Activated CD8-positive, alpha-beta memory T cell treated with anti-CD3 and anti-CD28 coated beads for 1 hour (primary cell): ENCODE data around the gene PIK3C2A.

Experiments
- DNase-seq, 2 donors: peaks; one replicate each; pipeline ENCODE4 v3.0.0-alpha.2; 2020; ENCODE audit warnings: low read depth in 1 of 2; ENCODE audit errors: extremely low read depth in 1 of 2

The PIK3C2A gene

DNA sequence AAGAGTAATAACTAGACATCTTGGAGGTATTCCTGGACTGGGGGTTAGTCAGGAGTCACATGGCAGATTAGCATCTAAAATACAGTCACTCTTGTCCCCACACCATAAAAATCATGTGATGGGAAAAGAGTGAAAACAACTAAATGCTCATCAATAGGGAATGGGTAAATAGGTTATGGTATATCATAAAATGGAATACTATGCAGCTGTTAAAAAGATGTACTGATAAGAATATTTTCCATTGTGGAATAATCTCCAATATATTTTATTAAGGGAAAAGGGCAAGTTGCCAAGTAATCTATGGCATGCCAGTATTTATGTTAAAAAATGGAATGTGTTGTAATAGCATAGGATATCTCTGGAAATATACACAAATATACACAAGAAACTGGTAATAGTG, 6.6 kb upstream of the PIK3C2A start:
- no peak for DNase-seq

DNA sequence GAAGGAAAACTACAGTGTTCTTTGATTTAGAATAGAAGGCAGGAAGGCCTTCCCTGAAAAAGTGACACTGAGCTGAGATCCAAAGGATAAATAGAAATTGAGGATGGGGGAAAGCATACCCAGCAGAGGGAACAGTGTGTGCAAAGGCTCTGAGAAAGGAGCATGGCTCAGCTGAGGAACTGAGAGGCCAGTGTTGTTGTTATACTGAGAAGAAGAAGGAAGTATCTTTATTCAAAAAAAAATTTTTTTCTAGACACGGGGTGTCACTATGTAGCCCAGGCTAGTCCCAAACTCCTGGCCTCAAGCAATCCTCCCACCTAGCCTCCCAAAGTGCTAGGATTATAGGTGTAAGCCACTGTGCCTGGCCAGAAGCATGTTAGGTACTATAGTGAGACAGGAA, 3.5 kb upstream of the PIK3C2A start:
- no peak for DNase-seq

DNA sequence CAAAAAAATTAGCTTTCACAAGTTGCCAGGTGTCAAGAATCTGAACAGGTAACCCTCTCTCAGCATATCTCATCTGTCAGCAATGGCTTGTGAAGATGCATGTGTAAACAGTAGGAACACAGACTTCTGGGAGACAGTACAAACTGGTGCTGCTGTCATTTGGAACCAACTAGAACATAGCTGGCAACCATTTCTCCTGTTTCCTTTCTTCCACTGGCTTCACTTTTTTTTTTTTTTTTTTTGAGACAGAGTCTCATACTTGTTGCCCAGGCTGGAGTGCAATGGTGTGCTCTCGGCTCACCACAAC, 2.1 kb upstream of the PIK3C2A start:
- DNase-seq = no peak

DNA sequence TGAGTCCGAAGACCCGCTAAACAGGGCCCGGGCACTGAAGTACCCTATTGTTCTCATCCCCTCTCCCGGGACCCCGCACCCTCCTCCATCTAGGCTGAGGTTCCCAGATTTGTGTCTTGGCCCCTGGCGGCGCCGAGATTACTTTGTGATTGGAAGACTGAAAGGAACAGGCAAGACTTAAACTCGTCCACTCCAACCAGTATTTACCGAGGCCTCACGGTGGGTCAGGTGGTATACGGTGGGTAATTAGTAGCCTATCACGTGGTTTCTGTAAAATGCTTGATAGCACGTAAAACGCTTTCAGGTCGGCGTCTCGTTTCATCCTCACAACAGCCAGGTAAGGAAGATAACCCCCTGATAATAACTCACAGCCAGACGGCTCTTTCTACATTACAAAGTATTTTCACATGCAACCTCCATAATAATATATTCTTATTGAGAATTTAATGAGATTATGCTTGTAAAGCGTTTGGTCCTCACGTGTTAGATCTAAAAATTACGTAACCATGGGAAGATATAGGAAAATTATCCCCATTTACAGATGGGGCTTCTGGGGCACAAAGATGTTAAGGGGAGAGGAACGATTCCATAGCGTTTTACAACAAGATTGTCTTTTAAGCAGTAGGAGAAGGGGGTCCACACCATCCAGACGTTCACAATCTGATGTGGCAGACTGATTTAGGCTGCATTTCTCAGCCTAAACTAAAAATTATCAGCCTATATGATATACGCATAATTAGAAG, 642 bp upstream of the PIK3C2A start:
- no peak for DNase-seq

DNA sequence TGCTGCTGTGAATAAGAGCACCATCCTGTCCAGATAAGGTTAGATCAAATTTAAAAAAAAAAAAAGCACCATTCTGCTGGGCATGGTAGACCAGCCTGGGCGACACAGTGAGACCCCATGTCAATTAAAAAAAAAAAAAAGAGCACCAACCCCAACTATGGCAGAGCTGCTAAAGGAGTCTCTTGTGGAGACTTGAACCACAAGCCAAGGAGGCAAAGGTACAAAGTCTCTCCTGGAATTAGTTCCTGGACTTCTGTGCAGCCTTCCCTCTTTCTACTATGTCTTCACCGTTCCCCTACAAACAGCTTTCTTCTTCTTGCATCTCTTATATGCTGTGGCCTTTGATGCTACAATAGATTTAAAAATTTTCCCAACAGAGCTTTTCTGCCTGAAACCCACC, 1.3 kb downstream of the PIK3C2A start:
- no peak for DNase-seq

DNA sequence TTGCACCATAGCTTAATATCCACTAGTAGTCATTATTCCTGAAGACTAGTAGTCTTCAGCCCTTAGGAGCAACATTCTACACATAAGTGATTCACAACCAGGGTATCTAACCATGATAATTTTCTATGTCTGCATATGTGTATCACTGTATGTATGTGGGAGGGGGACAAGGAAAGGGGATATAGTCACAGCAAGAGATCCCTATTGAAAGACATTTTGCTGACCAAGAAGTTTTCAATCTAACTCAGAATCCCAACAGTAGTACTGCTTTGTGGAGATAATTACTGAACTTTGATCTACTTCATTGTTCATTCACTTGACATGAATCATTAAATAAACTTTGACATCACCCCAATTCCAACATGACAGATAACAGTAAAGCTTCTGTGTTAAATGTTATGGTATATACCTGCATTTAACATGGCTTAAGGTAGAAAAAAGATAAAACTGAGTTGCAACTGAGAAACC, 10.3 kb downstream of the PIK3C2A start:
- DNase-seq = no peak

DNA sequence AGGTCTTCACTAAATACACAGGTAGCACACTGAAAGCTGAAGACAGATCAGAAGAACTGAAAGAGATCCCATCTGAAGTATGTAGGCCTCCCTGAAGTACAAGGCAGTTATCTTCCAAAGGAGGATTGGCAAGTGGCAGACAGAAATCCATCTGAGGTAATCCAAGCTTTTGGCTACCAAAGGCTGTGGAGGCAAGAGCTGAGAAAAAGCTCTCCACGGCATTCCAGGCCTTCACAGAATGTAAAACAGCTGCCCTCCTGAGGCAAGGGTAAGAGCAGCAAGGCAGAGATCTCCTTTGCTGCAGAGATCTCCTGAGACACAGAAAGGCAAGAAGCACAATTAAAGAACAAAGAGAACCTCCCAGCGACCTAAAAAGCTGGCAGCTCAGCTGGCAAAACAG, 19.1 kb downstream of the PIK3C2A start:
- DNase-seq = no peak

DNA sequence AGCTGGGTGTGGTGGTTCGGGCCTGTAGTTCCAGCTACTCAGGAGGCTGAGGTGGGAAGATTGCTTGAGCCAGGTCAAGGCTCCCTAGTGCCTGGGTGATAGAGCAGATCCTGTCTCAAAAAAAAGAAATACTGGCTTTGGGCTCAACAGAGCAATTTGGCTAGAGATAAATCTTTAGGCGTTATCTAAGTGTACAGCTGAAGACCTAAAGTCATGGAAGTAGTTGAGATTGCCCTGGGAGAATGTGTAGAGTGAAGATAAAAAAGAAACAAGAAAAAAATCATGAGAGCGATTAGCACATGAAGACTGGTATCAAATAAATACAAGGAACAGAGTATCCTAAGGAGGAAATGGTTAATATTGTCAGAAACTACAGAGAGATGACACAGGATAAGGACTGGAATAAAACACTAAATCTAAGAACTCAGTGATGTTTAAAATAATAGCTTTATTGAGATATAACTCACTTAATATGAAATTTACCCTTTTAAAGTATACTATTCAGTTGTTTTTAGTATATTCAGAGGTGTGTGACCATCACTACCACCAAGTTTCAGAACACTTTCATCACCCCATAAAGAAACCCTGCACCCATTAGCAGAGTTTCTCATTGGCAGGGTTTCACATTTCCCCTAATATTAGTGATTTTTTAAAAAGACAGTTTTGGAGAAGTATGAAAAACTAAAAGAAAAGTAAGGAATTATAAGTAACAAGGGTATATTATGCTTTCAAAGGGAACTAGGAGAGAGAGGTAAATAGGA, 20.7 kb downstream of the PIK3C2A start:
- no peak for DNase-seq

DNA sequence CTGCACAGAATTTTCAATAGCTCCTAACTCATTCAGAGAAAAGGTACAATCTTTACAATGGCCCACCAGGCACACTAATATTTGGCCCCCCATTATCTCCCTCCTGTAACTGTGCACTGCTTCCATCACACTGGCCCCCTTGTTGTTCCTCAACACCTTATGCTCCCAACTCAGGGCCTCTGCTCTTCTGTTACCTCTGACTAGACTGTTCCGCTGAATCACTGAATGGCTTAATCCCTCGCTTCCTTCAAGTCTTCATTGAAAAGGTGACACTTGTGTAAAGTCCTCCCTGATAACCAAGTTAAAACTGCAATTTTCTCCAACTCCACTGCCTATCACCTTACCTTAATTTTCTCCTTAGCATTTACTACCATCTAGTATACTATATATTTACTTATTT, 21.8 kb downstream of the PIK3C2A start:
- no peak for DNase-seq

DNA sequence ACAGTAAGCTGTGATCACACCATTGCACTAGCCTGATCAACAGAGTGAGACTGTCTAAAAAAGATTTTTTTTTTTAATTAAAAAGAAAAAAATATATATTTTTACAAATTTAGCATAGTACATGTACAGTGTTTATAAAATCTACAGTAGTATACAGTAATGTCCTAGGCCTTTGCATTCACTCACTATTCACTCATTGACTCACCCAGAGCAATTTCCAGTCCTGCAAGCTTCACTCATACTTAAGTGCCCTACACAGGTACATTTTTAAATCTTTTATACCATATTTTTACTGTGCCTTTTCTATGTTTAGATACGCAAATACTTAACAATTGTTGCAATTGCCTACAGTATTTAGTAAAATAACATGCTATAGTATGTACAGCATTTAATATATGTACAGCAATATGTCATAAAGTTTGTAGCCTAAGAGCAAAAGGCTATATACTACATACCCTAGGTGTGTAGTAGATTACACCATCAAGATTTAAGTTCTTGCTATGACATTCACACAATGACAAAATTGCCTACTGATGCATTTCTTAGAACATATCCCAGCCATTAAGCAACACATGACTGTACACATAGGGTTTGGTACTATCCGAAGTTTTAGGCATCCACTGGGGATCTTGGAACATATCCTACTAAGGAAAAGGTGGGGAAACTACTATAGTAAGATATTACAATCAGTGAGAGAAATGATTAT, 22.8 kb downstream of the PIK3C2A start:
- no peak for DNase-seq

DNA sequence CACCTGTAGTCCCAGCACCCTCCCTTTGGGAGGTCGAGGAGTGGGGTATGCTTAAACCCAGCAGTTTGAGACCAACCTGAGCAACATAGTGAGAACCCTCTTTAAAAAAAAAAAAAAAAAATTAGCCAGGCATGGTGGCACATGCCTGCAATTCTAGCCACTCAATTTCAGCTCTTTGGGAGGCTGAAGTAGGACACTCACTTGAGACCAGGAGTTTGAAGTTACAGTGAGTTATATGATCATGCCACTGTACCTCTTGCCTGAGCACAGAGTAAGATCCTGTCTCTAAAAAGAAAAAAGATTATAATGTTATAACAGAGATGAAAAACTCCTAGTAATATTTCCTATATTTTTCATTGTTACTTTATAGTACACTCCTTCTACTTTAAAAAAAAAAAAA, 23.9 kb downstream of the PIK3C2A start:
- DNase-seq = no peak

DNA sequence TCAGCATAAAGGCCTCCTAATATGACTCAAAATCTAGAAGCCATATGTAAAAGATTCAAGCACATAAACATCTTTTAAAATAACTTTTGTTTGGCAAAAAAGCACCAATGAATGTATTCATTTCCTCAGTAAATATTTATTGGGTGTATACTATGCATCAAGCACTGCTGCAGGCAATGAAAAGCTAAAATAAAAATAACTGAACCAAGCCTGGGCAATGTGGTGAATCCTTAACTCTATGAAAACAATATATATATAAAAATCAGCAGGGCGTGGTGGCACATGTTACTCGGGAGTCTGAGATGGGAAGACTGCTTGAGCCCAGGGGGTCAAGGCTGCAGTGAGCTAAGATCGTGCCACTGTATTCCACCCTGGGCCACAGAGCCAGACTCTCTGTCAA, 27.8 kb downstream of the PIK3C2A start:
- no peak for DNase-seq

DNA sequence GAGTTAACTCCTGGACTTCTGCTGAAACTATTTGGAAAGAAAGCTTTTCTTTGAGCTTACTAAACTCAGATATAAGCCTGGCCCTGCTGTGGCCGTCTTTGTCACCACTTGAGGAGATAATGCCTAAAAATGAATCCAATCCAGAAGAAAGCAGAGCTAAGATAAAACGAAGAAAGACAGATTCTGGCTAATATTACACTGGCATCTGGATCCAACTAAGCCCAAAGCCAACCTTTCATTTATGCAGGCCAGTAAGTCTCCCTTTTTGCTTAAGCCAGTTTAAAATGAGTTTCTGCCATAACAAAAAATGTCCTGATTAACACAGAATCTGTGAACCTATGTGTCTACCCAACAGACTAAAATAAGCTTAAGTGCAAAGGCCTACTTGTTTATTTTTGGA, 34.5 kb downstream of the PIK3C2A start:
- DNase-seq = no peak

DNA sequence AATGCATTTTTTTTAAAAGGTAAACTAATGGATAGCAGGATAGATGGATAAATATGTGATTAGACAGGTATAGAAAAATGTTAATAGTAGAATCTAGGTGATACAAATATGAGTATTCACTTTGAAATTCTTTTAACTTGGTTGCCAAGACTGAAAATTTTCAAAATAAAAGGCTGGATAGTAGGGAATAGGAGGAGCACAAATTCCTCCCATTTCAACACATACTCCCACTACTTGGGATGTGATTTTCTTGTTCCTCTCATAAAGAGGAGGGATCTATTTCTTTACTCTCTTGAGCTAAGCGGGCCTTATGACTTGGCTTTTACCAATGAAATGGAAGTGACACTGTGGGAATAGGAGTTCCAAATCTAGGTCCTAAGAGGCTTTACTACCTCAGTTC, 35.9 kb downstream of the PIK3C2A start:
- no peak for DNase-seq

DNA sequence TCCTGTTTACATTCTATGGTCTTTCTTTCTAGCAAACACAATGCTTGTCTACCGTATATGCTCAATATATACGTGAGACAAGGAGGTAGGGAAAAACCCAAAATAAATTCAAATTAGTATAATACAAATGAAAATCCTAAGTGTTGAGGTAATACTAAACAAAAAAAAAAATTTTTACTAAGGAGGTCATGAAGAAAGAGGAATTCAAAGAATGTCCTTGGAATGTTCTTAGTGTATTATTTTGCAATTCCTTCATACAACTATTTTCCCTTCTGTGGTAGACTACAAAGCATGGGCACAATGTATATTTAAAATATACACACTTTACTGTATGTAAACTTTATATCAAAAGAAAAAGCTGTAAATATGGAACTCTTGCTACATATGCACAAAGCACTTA, 36.4 kb downstream of the PIK3C2A start:
- DNase-seq = no peak

DNA sequence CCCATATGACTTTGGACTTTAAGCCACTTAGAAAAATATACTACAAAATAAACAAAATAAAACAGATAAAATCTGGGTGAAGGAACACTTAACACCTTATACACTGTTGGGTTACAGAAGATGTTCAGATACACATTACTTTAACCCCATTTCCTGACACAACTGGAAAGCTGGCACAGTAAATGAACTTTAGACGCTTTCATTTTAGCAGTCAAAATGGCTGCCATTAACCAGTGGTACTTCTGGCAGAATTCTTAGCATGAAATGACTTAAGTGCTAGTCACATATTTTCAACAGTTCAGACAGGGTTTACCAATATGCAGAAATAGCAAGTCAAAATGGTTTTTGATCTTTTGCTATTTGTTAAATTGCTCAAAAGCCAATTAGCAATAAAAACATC, 37.9 kb downstream of the PIK3C2A start:
- DNase-seq = no peak

DNA sequence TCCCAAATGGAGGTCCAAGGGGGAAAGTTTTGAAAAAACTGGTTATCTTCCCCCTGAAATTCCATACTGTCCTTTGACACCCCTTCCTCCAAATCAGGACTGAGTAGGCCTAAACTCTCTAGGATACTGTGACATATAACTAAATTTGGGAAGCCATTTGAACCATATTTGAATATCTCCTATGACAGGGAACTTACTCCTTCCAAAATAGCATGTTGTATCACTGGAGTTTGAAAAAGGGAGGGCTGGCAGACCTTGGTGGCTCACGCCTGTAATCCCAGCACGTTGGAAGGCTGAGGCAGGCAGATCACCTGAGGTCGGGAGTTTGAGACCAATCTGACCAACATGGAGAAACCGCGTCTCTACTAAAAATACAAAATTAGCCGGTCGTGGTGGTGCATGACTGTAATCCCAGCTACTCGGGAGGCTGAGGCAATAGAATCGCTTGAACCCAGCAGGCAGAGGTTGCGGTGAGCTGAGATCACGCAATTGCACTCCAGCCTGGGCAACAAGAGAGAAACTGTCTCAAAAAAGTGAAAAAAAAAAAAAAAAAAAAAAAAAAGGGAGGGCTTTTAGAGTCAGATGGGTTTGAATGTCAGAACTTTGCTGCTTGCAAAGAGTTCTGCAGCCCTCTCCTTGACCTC, 42.4 kb downstream of the PIK3C2A start:
- DNase-seq = no peak

DNA sequence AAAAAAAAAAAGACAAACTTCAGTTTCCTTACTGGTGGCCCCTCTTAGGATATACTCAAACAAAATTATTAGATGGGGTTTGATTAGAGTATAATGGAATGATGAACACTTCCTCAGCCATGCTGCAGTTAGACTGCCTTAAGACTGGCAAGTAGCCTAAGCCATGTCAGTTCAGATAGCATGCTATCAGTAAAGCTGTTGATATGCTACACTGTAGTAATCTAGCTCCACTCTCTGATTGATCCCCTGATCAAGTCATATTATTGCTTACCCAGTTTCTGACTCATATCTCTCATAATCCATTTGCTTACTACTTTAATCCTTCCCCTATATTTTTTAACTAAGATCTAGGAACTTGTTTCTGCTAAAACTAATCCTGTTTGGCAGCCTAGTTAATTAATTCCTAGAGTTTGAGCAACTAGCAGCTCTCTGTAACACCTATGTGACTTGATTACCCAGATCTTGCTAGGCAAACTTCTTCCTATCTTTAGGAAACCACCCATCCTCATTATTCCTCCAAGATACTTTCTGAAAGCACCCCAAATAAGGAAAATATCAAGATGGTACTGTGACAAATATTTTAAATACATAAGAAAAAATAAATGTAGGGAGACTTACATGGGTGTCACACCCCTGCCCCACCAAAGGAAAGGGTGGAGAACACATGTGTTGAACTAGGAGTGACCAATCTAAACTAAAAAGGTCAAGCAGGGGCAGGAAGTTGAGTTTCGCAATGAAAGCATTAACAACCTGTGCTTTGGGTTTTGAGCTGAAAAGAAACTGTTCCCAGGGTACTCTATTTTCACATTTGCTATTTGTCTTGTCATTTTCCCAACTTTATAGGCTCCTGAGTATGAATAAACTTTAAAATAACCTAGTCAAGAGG, 43.2 kb downstream of the PIK3C2A start:
- no peak for DNase-seq

DNA sequence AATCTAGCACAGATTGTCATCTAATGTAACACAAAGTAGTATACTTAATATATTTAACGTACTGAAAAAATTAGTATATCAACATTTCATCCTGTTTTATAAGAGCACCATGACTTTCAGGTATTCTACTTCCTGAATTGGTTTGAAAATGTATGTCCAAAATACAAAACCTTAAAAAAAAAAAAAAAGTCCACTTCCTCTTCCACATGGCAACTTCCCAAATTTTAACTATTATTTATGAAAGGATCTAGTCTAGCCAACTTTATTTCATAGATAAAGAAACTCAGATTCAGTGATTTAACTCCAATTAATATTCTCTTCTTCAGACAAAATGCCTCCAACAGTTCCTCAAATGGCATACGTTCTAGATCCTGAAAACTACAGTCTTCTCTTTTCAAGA, 44.0 kb downstream of the PIK3C2A start:
- DNase-seq = no peak

DNA sequence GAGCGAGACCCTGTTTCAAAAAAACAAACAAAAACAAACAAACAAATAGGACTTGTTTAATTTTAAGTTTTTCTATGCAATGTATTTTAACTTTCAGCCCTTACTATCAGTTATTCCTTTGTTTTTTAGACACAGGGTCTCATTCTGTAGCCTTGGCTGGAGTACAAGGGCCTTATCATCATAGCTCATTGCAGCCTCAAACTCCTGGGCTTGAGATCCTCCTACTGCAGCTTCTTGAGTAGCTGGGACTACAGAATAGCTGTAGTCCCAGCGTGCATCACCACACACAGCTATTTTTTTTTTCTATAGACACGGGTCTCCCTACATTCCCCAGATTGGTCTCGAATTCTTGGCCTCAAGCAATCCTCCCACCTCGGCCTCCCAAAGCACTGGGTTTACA, 44.5 kb downstream of the PIK3C2A start:
- DNase-seq = no peak

DNA sequence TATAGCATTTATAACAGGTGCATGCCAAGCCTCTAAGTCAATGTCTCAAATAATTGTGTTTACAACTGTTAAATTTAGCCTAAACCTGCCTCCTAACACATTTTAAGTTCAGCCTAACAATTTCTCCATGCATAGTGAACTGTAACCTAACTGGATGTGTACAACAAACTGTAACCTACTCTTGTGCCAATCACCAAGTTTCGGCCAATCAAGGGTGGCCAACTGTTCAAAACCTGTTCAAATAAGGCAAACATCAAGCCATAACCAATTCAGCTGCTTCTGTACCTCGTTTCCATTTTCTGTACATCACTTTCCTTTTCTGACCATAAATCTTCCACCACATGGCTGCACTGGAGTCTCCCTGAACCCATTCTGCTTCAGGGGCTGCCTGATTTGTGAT, 45.4 kb downstream of the PIK3C2A start:
- no peak for DNase-seq
